ENCODE results near the gene TICAM1.
A peak's percentile ranks its signal among the peaks of the same experiment; 100 is the strongest.
"Not testable (repeated sequence)": the region's sequence is repeated elsewhere in the genome, so short reads cannot be mapped to it uniquely, and the experiment has no call there.

Gene TICAM1

GRCh38 chr19:4852484-4852883, 21.0 kb upstream of the TICAM1 start:
- no peak overlapping the region for H3K4me3 ChIP-seq (ENCODE audit: low read depth, low read length)
- TF ChIP-seq, protein P1, sequence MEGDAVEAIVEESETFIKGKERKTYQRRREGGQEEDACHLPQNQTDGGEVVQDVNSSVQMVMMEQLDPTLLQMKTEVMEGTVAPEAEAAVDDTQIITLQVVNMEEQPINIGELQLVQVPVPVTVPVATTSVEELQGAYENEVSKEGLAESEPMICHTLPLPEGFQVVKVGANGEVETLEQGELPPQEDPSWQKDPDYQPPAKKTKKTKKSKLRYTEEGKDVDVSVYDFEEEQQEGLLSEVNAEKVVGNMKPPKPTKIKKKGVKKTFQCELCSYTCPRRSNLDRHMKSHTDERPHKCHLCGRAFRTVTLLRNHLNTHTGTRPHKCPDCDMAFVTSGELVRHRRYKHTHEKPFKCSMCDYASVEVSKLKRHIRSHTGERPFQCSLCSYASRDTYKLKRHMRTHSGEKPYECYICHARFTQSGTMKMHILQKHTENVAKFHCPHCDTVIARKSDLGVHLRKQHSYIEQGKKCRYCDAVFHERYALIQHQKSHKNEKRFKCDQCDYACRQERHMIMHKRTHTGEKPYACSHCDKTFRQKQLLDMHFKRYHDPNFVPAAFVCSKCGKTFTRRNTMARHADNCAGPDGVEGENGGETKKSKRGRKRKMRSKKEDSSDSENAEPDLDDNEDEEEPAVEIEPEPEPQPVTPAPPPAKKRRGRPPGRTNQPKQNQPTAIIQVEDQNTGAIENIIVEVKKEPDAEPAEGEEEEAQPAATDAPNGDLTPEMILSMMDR (IDR thresholded peaks at IDR 0.05; ENCODE audit: borderline replicate concordance, insufficient read depth, low read depth, low read length) = no peak

GRCh38 chr19:4851551-4852290, 20.2 kb upstream of the TICAM1 start:
- TF ChIP-seq, protein P1 (IDR thresholded peaks at IDR 0.05; ENCODE audit: borderline replicate concordance, insufficient read depth, low read depth, low read length) = peak; percentile 93
- no peak overlapping the region for H3K4me3 ChIP-seq (ENCODE audit: low read depth, low read length)

- H3K4me3 ChIP-seq (ENCODE audit: low read depth, low read length) = no peak overlapping the region
- TF ChIP-seq, protein P1 (IDR thresholded peaks at IDR 0.05; ENCODE audit: borderline replicate concordance, insufficient read depth, low read depth, low read length) = no peak
These were observed 17.5 kb upstream of the TICAM1 start for GRCh38 chr19:4849019-4849418.

GRCh38 chr19:4847190-4847973, 15.9 kb upstream of the TICAM1 start:
- TF ChIP-seq, protein P1 (IDR thresholded peaks at IDR 0.05; ENCODE audit: borderline replicate concordance, insufficient read depth, low read depth, low read length) = no peak
- H3K4me3 ChIP-seq (ENCODE audit: low read depth, low read length) = no peak overlapping the region

- H3K4me3 ChIP-seq (ENCODE audit: low read depth, low read length) = not testable (repeated sequence)
These were observed 14.5 kb upstream of the TICAM1 start for GRCh38 chr19:4845975-4846374.

DNA sequence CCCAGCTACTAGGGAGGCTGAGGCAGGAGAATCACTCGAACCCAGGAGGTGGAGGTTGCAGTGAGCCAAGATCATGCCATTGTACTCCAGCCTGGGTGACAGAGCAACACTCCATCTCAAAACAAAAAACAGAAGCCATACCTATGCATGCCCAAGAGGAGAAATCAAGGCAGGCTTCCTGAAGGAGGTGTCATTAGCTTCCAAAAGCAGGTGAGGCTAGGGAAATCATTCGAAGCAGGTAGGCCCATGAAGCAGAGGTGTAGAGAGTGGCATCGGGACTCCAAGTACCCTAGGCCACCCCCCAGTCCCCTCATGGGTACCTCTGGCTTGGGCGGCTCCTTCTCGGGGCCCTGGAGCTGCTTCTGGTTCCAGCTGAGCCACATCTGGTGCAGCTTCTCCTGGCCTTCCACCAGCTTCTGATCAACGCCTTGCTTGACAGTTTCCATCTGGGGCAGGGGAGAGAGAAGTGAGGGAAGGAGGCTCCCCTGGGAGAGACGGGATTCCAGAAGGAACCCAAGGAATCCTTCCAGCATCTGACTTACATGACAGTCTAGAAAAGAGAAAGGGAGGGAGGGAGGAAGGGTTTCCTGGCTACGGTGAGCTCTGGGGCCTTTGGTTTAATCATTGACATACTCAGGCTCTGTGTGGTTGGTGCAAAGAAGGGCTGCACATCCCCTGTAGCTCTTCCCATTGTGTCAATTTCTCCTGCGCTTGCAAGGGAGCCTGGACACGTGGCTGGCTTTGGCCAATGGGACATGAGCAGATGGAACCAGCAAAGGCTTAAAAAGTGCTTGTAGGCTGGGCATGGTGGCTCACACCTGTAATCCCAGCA, 13.1 kb upstream of the TICAM1 start:
- no peak overlapping the region for H3K4me3 ChIP-seq (ENCODE audit: low read depth, low read length)
- TF ChIP-seq, protein P1 (IDR thresholded peaks at IDR 0.05; ENCODE audit: borderline replicate concordance, insufficient read depth, low read depth, low read length) = no peak

GRCh38 chr19:4843647-4843965, 12.1 kb upstream of the TICAM1 start:
- no peak overlapping the region for H3K4me3 ChIP-seq (ENCODE audit: low read depth, low read length)
- TF ChIP-seq, protein P1 (IDR thresholded peaks at IDR 0.05; ENCODE audit: borderline replicate concordance, insufficient read depth, low read depth, low read length) = no peak
